NCI-H2081 (cell line): ENCODE results near the gene VPS54.

ENCODE experiments used
- DNase-seq, 2 experiments: peaks; one replicate each; lab custom pipeline; 2025; lab: John Stamatoyannopoulos, UW

VPS54 gene

GRCh38 chr2:63902149-63902548 lies 117.1 kb downstream of the VPS54 start:
- no peak for DNase-seq

- no peak for DNase-seq
These were observed 119.6 kb downstream of the VPS54 start for GRCh38 chr2:63899639-63900038.

DNA sequence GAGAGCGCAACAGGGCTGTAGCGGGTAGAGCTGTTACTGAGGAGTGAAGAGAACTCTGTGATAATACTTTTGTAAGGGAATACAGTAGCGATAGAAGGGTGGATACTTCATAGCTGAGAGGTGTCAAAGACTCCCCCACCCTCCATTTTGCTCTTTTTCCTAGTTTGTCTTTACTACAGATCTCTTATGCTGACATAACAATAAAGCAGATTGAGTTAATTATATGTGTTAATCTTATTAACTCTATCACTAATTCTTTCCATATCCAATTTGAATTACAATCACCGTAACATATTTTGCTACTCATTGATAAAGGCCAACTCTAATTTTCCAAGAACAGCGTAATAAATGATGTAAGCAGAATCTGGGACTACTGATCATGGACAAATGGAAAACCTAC lies 120.4 kb downstream of the VPS54 start:
- DNase-seq = no peak

- no peak for DNase-seq
These were observed 125.1 kb downstream of the VPS54 start for GRCh38 chr2:63894167-63894566.

DNA sequence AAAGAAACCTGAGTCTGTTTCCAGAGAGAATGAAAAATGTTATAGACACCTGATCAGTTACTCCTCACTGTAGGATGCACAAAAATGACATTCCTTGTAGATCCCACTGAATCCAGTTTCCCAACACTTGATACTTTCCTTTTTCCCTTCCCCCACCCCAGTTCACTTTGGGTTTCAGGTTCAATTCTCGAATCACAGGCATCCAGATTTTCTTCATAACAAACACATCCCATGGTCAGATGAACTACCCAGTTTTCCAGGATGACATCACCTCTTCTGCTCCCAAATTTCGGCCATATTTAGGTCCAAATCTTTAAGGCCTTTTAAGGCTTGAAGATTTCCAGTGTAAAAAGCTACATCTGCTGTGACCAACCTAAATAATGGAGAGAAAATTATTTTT lies 126.1 kb downstream of the VPS54 start:
- no peak for DNase-seq

GRCh38 chr2:63891488-63892030 lies 127.7 kb downstream of the VPS54 start:
- no peak for DNase-seq

DNA sequence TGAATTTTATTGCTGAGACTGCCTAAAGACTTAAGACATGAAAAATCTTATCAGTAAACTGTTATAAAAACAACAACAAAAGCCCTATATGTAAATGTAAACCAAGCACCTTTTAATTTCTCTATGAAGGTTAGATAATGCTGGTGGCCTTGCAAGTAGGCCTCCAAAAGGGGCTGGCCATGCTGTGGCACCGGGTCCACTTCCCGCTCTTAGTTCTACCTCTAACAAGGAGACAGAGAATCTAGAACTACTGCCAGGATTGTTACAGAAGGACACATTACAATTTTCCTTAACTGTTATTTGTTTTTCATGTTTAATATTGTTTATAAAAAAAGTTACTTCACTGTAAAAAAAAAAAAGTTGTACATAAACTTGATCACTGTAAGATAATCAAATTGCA lies 128.6 kb downstream of the VPS54 start:
- no peak for DNase-seq

- peak; percentile 58 to 64 for DNase-seq
These were observed 130.5 kb downstream of the VPS54 start for GRCh38 chr2:63888490-63889402.

GRCh38 chr2:63888053-63888452 lies 131.2 kb downstream of the VPS54 start:
- DNase-seq = no peak

DNA sequence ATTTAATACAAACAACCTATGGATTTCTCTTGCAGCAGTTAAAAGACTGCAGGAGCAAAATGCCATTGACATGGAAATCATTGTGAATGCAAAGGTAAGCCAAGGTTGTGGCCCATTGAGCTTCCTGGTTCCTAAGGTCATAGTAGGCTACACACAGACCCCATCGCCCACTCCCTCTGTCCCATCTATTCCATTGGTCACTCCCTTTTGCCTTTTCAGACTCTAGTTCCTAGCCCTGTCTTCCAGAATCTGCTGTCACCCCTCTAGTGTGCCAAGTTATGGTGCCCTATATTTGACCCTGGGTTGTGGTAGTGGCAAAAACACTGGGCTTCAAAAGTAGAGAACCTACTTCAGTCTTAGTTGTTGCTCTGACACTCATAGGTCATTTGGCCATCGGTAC lies 132.8 kb downstream of the VPS54 start:
- no peak for DNase-seq

GRCh38 chr2:63882395-63883105 lies 136.7 kb downstream of the VPS54 start:
- no peak for DNase-seq

- DNase-seq = peak in 1 of 2 experiments; percentile 11
These were observed 138.0 kb downstream of the VPS54 start for GRCh38 chr2:63881205-63881604.

- no peak for DNase-seq
These were observed 138.6 kb downstream of the VPS54 start for GRCh38 chr2:63880625-63881024.

GRCh38 chr2:63879876-63880433 lies 139.3 kb downstream of the VPS54 start:
- DNase-seq = no peak

DNA sequence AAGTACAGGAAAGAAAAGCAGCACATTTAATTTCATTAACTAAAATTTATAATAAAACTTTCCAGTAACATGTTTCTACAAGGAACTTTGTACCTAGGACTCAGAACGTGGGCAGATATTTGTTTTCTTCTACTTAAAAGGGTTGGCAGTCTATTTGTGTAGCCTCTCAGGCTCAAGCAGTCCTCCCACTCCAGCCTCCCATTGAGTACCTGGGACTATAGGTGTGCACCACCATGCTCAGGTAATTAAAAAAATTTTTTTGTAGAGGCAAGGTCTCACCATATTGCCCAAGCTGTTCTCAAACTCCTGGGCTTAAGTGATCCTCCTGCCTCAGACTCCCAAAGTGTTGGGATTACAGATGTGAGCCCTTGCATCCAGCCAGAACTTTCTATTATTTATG lies 140.7 kb downstream of the VPS54 start:
- no peak for DNase-seq

DNA sequence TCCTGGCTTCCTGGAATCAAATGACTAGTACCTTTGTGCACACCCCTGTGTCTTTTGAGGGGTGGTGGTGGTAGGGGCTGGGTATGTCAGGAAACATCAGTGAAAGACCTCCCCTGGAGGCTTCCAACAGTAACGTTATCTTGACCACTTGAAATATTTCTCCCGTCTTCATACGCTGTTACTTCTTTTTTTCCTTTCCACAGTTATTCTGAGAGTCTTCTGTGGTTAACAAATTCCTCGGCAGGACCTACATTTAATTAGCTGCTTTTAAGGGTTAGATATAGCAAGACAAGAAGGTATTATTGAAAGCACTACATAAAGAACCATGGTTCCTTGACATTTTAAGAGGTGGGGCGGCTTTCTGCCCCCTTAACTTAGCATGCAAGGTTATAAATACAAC lies 142.9 kb downstream of the VPS54 start:
- DNase-seq = no peak

- no peak for DNase-seq
These were observed 143.5 kb downstream of the VPS54 start for GRCh38 chr2:63875559-63876245.

DNA sequence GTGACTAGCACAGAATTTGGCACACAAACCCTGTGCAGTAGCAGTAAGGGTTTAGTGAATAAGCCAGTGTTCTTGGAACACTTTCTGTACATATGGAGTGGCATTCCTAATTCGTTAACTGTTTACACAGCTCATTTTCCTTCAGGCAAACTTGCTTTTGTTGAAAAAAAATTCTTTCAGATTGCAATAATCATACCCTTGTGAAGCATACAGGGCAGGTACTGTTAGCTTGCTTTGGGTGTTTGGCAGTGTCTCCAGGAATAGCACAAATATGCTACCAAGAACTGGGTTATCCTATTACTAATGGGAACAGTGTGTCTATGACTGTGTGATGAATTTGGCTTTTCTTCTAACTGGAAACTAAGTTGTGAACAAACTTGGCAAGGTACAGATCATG lies 144.1 kb downstream of the VPS54 start:
- DNase-seq = no peak

GRCh38 chr2:63874204-63875130 lies 144.8 kb downstream of the VPS54 start:
- DNase-seq = no peak

GRCh38 chr2:63872571-63873328 lies 146.5 kb downstream of the VPS54 start:
- DNase-seq = no peak
